Left kidney (tissue), 2 donors: Measurements from ENCODE around the gene HDAC7. TPM values are rescaled to one million over a fixed set of nuclear protein-coding genes. Genes with fewer than 3 reads are reported as not detected.

Experiments used
- DNase-seq: peaks from one replicate; pipeline ENCODE4 v3.0.0-alpha.2; 2013
- polyA plus RNA-seq: library from polyadenylated mRNA; unstranded; fragments of 120-200 nt; gene quantifications from one replicate; pipeline ENCODE4 v1.2.1, GENCODE V29; 2013; ENCODE audit not compliant: insufficient read length

Gene HDAC7
- polyA plus RNA-seq, 1 donor, result 80.9 TPM

GRCh38 chr12:47781479-47782371 is 38.0 kb downstream of the HDAC7 start:
- no peak for DNase-seq

DNA sequence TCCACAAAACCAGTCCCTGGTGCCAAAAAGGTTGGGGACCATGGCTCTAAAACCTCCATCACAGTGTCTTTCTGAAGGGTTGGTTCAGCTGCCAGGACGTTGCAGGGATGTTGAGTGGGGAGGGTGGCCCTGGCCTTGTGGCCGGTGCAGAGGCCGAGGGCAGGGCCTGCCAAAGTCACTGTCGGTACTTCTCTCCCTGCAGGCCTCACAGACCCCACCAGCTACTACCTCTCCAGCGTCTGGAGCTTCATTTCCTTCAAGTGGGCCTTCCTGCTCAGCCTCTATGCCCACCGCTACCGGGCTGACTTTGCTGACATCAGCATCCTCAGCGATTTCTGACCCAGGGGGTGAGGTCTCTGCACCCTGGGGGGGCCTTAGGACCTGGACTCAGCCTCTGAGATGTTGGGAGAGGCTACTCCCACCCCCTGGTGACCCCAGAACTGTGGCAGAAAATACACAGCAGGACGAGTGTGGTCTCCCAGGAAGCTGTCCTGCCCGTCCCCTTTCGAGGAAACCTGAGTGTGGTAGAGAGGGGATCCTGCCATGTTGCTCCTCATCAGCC is 39.7 kb downstream of the HDAC7 start:
- DNase-seq, result no peak

DNA sequence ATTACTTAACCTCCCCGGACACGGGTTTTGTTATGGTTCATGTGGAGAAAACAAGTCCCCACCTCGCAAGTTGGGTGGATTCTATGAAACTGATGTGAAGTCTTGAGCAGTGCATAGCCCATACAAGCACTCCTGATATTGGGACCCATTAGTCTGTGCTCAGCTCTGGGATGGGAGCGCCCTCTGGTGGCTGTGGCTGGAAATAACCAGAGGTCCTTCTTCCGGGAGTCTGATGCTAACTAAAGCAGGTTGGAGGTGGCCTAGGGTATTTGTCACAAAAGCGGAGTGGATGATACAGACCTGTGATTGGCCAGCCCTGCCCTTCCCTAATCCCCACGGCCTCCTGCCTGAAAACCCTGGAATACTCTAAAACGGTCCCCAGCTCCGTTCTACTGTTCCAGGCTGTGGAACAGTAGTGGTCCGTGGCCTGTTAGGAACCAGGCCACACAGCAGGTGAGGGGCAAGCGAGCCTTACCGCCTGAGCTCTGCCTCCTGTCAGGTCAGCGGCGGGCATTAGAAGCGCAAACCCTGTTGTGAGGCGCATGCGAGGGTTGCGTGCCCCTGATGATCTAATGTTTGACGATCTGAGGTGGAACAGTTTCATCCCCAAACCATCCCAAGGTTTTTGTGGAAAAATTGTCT is 40.3 kb downstream of the HDAC7 start:
- peak; percentile 86 for DNase-seq

- DNase-seq, result no peak
Measured at GRCh38 chr12:47778881-47779280, 40.8 kb downstream of the HDAC7 start.

DNA sequence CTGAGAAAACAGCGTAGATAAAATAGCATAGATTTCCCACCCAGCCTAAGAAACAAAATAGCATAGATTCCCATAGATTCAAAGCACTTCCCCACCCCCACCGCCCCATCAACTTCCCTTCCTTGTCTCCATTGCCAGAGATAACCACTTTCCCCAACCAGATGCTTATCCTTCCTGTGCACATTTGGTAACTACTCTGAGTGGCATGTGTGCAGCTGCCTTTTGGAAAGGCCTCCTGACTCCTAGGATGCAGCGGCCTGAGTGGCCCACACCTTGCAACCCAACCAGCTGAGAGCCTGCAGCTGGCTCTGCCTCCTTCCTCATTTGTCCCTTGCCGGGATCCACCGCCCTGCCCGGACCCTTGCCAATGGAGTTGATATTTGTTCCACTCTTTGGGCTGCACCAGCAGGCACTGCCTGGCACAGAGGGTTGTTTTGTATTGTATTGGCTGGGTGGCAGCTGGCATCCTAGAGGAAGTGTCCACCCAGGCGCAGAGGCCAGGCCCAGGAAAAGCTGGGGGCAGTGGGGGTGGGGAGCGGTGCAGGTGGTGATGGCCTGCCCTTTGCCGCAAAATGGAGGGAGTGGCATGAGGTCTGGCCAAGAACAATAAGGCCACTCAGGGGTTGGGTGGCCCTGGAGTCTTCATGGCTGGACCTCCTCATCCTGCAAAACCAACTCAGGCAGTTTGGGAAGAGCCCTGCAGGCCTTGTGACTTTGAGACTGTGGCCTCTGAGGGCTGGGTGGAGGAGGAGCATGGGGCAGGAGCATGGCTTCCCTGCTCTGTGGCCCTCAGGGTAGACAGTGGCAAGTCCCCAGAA is 41.8 kb downstream of the HDAC7 start:
- no peak for DNase-seq

GRCh38 chr12:47777151-47777550 is 42.6 kb downstream of the HDAC7 start:
- no peak for DNase-seq

DNA sequence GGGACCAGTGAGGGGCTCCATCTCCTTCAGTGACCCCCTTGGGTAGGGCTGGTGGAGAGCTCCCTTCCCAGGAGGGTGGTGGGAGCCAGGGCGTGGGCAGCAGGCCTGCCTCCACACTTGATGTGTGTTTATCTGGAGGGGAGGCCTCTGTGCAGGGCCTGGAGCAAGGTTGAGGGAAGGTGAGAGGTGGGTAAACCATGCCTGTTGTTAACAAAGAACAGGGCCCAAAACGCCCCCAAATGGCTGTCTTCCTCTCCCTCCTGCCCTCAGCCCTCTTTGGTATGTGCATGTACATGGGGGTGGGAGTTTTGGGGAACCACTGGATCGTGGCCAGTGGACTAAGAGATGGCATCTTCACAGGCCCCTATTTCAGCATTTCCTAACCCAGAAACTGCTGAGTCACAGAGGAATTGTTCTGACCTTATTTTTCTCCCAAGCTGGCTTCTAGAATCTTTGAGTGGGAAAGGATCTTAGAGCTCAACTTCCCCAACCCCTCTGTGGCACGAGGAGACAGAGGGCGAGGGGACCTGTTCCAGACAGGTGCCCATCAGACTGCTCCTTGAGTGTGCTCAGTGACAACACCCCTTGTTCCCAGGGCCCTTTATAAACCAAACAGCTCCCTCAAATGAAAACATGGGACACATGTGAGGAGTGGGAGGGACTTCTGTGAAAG is 43.1 kb downstream of the HDAC7 start:
- DNase-seq, result no peak

DNA sequence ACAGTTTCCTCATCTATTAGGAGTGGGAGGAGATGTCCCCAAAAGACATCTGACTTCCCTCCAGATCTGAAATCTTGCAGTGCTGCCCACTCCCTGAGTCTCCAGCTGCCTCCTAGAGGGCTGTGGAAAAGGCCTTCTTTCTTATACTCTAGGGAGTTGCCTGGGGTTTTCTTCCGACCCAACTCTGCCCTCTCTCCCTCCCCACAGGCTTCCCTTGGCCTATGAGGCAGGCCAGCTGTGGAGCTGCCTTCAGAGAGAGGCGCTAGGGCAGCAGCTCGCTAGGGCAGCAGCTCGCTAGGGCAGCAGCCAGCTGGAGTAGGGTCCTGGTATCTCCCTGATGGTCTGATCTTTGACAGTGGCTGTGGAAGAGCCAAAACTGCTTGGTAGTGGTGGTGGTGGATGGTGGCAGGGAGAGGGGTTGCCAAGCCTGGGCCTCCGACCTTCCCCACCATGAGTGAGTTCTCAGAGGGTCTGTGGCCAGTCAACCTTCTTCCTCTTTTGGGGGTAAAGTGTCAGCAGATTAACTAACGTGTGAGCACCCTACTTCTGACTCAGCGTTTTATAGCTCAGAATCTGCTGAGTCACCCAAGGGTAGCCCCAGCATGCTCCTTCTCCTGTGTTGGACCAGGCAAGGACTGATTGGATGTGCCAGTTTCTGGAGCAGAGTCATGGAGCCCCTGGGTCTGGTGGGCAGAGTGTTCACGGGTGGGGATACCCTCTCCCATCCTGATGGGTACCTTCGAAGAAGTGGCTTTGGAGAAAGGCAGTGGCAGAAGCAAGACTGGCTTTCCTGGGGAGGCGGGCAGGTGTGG is 44.4 kb downstream of the HDAC7 start:
- DNase-seq, result no peak

- DNase-seq, result no peak
Measured at GRCh38 chr12:47774663-47775062, 45.0 kb downstream of the HDAC7 start.

DNA sequence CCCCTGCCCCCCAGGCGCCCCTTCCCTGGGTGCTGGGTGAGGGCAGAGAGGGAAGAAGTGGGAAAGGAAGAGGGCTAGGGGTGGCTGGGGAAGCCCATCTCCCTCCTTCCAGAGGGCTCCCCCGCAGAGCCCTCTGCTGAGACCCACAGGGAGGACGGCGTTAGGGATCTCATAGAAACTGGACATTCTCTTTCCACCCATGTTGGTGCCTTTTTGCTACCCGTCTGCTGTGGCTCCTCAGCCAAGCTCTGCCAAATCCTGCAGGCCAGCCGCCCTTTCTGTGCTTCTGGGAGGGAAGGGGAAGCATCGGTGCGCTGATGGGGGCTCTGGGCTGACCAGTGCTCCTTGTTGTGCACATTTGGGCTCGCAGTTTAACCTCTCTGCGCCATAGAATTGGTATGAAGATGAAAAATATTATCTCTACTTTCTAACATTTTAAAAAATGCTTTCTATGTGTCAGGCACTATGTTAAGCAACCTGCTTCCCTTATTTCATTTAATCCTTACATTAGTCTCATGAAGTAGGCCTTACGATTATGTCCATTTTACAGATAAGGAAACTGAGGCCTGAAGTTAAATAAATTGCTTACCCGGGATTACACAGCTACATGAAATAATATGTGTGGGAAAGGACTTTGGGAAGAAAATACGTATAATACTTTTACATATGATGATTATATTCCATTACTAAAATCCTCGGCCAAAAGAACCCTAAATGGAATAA is 45.7 kb downstream of the HDAC7 start:
- DNase-seq, result no peak

DNA sequence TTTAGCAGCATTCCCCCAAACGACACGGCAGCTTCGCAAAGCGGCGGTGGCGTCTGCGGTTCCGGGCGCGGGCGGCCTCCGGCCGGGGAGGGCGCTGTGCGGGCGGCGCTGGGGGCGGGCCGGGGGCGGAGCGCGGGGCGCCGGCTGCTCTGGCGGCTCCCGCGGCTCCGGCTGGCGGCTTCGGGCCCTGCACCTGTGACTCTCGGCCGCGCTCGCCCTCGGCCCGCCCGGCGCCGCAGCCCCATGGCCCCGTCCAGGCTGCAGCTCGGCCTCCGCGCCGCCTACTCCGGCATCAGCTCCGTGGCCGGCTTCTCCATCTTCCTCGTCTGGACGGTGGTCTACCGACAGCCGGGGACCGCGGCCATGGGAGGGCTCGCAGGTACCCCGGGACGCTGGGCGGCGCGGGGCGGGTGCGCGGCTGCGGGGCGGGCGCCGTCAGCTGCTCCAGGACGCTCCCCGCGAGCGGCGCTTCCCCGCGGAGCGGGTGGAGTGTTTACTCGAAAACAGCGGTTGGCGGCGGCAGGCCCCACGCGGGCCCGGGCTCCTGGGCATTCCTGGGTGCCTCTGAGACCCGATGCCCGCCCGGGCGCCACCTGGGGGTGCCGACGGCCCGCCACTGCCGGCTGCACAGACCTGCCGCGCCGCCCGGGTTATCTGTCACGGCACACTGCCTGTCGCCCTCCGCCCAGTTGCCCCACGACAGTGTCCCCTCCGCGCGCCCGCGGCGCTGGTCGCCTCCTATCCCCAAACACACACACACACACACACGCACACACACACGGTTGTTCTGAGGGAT is 46.4 kb downstream of the HDAC7 start, which contains the start of gene SLC48A1:
SLC48A1 (plus strand) TSS at position 177 of the 796 bp plus-strand sequence; CDS start at position 244, 67 bp downstream.
- peak; percentile 57 for DNase-seq

DNA sequence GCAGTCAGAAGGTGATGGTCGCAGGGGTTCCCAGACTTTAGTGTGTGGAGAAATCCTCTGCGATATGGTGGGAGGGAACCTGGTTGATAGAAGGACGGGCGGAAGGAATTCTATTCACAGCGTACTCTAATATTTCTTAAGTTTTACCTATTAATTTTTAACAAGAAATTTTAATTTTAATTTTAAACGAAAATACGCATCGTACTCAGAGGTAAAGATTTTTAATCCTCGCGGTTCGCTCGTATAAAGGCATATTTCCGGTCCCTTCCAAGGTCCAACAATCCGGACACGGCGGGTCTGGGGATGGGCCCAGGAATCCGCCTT is 47.0 kb downstream of the HDAC7 start:
- no peak for DNase-seq

GRCh38 chr12:47772094-47772660 is 47.5 kb downstream of the HDAC7 start:
- no peak for DNase-seq

DNA sequence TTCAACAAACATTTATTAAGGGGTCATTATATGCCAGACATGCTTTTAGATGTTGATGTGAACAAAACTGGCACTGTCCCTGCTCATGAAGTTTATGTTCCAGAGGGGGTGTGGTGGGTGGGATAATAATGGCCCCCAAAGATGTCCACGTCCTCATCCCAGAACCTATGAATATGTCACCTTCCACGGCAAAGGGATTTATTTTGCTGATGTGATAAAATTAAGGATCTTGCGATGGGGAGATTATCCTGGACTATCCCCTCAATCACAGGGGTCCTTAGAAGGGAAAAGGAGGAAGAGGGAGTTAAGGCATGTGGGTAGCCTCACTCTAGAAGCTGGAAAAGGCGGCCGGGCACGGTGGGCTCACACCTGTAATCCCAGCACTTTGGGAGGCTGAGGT is 48.4 kb downstream of the HDAC7 start:
- DNase-seq, result no peak

DNA sequence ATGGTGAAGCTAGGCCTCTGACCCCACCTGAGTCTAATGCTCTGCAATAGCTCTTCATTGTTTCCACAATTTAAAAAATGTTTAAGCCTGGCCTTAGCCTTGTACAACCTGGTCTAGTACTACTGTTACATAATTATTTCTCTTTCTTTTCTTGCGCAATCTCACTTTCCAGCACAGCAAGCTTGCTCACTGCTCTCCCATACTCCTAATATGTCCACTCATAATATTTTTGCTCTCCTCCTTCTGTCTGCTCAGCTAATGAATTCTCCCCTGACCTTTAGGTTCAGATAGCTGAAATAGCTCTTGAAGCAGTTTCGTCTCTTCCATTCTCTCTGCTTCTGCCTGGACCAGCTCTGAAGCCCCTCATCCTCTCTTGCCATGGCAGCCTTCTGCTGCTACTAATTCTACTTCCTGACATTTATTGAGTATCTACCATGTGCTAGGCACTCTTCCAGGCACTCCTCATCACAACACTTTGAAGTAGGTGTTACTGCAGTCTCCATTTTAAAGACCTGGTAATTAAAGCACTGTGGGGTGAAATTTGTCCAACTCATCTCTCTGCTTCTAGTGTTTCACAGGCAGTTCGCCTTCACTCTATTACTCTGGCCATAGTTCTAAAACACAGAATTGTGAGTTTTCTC is 49.5 kb downstream of the HDAC7 start:
- DNase-seq, result no peak

- DNase-seq, result no peak
Measured at GRCh38 chr12:47769234-47770085, 50.2 kb downstream of the HDAC7 start.

- no peak for DNase-seq
Measured at GRCh38 chr12:47768323-47768811, 51.3 kb downstream of the HDAC7 start.
